Fibroblast of villous mesenchyme (primary cell): ENCODE data around the gene PPM1J. TPM values are rescaled to one million over a fixed set of nuclear protein-coding genes. Genes with fewer than 3 reads are reported as not detected.
"Not testable (repeated sequence)": the region's sequence is repeated elsewhere in the genome, so short reads cannot be mapped to it uniquely, and the experiment has no call there.

Experiments used
- DNase-seq: peaks from one replicate; pipeline ENCODE4 v3.0.0-alpha.2; 2010; ENCODE audit warnings: low read depth
- H3K4me3 ChIP-seq: 2 replicates; pipeline ENCODE4 v1.5.1; 2011; ENCODE audit warnings: low read depth, mild to moderate bottlenecking, low read length
- total RNA-seq: library from RNA; depleted of rRNA; stranded (reverse); fragments of >200 nt; gene quantifications from 2 replicates; pipeline ENCODE4 v1.2.3, GENCODE V29; 2012
- TF ChIP-seq, protein P1 (sequence below): IDR thresholded peaks from 2 replicates; pipeline ENCODE4 v1.5.1; 2012; ENCODE audit warnings: low read depth, mild to moderate bottlenecking, low read length; ENCODE audit not compliant: insufficient read depth

PPM1J gene
- total RNA-seq, 1 donor: 0.43 TPM

DNA sequence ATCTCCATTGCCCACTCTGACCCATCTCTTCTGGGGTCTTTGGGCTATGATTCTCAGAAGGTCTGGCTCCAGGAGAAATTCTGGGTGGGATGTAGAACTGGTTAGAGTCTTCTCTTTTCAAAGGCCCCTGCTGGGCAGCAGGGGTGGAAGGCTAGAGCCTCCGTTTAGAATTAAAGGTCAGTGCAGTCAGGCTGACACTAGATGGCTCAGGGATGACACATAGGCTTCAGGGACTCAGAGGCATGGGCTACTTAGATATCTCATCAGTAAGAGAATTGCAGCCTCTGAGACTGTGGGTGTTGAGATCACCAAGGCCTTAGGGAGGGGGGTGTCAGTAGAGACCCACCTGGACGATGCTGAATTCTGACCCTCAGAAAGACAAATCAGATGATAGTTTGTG lies 12.6 kb upstream of the PPM1J start:
- TF ChIP-seq, protein P1, sequence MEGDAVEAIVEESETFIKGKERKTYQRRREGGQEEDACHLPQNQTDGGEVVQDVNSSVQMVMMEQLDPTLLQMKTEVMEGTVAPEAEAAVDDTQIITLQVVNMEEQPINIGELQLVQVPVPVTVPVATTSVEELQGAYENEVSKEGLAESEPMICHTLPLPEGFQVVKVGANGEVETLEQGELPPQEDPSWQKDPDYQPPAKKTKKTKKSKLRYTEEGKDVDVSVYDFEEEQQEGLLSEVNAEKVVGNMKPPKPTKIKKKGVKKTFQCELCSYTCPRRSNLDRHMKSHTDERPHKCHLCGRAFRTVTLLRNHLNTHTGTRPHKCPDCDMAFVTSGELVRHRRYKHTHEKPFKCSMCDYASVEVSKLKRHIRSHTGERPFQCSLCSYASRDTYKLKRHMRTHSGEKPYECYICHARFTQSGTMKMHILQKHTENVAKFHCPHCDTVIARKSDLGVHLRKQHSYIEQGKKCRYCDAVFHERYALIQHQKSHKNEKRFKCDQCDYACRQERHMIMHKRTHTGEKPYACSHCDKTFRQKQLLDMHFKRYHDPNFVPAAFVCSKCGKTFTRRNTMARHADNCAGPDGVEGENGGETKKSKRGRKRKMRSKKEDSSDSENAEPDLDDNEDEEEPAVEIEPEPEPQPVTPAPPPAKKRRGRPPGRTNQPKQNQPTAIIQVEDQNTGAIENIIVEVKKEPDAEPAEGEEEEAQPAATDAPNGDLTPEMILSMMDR: no peak
- H3K4me3 ChIP-seq: no peak overlapping the region
- DNase-seq: no peak

DNA sequence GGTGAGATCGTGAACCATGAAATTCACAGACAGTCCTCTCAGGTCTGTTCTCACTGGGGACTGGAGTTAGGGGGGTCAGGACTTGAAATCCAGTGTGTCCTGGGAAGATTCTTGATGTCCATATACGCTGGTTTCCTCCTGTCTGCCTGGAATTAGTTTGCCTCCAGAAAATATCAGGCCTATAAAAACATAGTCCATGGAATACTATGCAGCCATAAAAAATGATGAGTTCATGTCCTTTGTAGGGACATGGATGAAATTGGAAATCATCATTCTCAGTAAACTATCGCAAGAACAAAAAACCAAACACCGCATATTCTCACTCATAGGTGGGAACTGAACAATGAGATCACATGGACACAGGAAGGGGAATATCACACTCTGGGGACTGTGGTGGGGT lies 9.1 kb upstream of the PPM1J start:
- not testable (repeated sequence) for DNase-seq

DNA sequence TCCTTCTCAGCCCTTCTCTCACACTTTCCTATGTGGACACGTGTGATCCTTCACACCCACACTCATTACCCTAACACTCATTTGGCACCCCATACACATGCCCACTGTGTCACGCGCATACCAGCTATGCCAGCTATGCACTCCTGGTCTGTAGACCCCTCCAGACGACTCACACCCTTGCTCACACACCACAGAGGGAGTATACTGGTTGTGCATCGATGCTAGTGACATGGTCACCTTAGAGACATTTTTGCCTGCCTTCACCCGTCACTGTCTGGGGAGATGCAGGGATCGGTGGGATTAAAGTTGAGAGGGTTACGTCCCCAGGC lies 8.3 kb upstream of the PPM1J start:
- no peak overlapping the region for H3K4me3 ChIP-seq
- TF ChIP-seq, protein P1: no peak
- no peak for DNase-seq

More for the DNA sequence above, 9.1 kb upstream of the PPM1J start:
- not testable (repeated sequence) for H3K4me3 ChIP-seq

DNA sequence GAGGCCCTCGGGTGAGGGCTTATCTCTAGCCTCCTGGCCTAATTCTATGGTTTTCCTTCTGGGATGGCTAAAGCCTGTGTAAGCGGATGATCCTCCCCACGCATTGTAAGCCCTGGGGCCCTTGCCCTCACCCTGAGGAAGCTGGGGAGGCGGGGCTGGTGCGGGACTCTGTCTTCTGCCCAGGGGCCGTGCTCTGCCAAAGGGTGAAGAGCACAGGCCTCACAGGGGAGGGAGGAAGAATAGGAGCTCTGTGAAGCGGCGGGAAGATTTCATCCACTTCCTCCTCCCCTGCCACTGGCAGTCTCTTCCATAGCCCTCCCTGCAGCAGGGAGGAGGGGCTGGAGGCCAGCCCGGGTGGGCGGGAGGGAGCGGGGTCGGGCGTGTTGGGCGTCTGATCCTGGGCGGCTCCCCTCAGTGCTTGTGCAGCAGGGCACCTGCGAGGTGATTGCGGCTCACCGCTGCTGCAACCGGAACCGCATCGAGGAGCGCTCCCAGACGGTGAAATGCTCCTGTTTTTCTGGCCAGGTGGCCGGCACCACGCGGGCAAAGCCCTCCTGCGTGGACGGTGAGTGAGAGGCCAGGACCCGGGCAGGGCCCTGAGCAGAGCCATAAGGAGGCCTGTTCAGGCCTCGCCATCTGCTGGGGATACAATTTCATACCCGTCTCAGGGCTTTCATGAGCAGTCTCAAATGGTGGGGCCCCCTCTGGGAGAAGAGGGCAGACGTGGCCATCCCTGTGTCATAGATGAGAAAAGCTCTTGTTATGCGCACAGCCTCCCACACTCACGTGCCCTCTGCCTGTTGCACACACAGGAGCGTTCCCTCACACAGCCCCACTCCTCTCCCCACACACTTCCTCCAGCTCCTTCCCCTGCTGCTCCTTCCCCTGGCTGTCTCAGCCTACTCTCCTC lies 7.7 kb upstream of the PPM1J start:
- DNase-seq: peak; percentile 56
- H3K4me3 ChIP-seq: no peak overlapping the region
- TF ChIP-seq, protein P1: no peak

DNA sequence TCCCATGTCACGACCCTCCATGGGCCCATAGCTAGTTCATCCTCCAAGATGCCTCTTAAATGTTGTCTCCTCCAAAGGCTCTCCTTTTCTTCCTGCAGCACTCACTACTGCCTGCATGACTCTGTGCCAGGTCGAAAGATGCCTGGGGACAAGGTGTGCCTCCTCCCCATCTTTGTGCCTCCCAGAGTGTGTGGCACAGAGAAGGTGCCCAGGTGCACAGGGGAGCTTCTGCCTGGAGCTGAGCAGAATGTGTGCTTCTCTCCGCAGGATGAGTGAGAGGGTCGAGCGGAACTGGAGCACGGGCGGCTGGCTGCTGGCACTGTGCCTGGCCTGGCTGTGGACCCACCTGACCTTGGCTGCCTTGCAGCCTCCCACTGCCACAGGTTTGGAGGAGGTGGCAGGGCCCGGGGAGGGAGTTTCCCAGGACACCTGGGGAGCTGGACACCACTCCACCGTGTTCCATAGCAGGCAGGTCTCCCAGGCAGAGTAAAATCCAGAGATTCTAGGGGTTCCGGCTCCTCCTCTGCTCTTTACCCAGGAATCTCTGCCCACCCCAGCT lies 6.9 kb upstream of the PPM1J start:
- TF ChIP-seq, protein P1: no peak

DNA sequence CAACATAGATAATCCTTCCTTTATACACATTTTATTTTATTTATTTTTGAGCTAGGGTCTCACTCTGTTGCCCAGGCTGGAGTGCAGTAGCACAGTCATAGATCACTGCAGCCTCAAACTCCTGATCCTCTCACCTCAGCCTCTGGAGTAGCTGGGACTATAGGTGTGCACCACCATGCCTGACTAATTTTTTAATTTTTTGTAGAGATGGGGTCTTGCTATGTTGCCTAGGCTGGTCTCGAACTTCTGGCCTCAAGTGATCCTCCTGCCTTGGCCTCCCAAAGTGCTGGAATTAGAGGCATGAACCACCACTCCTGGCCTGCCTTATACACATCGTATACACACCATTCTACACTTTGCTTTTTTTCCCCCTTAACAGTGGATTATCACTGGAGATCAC lies 6.2 kb upstream of the PPM1J start:
- not testable (repeated sequence) for H3K4me3 ChIP-seq, DNase-seq

More for the DNA sequence above, 6.9 kb upstream of the PPM1J start:
- no peak overlapping the region for H3K4me3 ChIP-seq
- DNase-seq: no peak

DNA sequence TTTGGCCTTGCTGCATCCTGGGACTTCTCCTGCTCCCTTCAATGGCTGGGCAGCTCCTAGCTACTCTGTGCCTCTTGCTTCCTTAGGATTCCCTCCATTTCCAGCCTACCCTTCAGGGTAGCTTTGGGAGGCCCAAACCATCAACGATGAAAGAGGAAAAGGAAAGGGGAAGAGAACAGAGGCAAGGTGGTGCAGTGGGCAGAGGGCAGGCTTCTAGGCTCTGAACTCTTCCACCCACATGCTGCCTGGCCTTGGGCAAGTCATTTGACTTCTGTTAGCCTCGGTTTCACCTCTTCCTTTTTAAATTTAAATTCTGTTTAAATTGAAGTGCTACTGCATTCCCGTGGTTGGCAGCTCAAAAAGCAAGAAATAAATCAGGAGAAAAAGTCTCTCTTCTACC lies 5.7 kb upstream of the PPM1J start:
- TF ChIP-seq, protein P1: no peak
- no peak overlapping the region for H3K4me3 ChIP-seq
- DNase-seq: no peak

DNA sequence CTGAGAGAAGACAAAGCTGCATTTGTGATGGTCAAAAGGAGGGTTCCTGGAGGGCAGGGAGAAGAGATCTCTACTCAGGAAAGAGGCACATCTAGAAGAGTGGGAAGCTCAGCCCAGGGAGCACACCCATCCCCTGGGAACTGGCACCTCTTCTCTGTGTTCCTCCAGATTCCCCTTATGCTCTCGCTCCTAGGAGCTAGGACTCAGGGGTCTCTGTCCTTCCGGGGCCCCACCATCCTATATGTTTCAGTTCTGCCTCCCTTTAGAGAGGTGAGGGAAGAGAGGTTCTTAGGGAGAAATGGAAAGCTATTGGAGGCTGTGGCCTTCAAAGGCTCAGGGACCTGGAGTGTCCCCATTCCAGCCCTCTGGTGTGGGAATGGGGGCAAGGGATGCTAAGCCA lies 4.6 kb upstream of the PPM1J start:
- H3K4me3 ChIP-seq: no peak overlapping the region
- TF ChIP-seq, protein P1: no peak
- no peak for DNase-seq
